H9 (cell line): ENCODE results near the gene DBH. TPM values are rescaled to one million over a fixed set of nuclear protein-coding genes. Genes with fewer than 3 reads are reported as not detected.

ENCODE experiments used
- DNase-seq: peaks from one replicate; pipeline ENCODE4 v3.0.0-alpha.2; 2017
- H2AFZ ChIP-seq: one replicate; pipeline ENCODE4 v1.6.1; 2013; ENCODE audit warnings: mild to moderate bottlenecking, low read length, control low read depth, moderate library complexity
- H2AK5ac ChIP-seq: 2 replicates; pipeline ENCODE4 v1.6.1; 2013; ENCODE audit warnings: low read length, control low read depth, mixed read lengths; ENCODE audit not compliant: insufficient read length
- H2BK120ac ChIP-seq: one replicate; pipeline ENCODE4 v1.6.1; 2013; ENCODE audit warnings: low read depth, mild to moderate bottlenecking, low read length, control low read depth, inconsistent platforms; ENCODE audit not compliant: poor library complexity, severe bottlenecking
- H2BK12ac ChIP-seq: 2 replicates; pipeline ENCODE4 v1.6.1; 2013; ENCODE audit warnings: low read length, control low read depth, mixed read lengths, low read depth; ENCODE audit not compliant: insufficient read length
- H2BK15ac ChIP-seq: 2 replicates; pipeline ENCODE4 v1.6.1; 2013; ENCODE audit warnings: low read depth, low read length, control low read depth
- H2BK20ac ChIP-seq: one replicate; pipeline ENCODE4 v1.6.1; 2013; ENCODE audit warnings: low read depth, mild to moderate bottlenecking, low read length, control low read depth, inconsistent platforms; ENCODE audit not compliant: poor library complexity, severe bottlenecking
- H2BK5ac ChIP-seq: 2 replicates; pipeline ENCODE4 v1.6.1; 2013; ENCODE audit warnings: low read length, control low read depth, mixed read lengths; ENCODE audit not compliant: insufficient read length
- H3K14ac ChIP-seq: 2 replicates; pipeline ENCODE4 v1.6.1; 2013; ENCODE audit warnings: low read length, control low read depth; ENCODE audit not compliant: insufficient read depth
- H3K18ac ChIP-seq: 2 replicates; pipeline ENCODE4 v1.6.1; 2013; ENCODE audit warnings: low read depth, mild to moderate bottlenecking, mixed read lengths, low read length, control low read depth; ENCODE audit not compliant: insufficient read length
- H3K23ac ChIP-seq: 2 replicates; pipeline ENCODE4 v1.6.1; 2013; ENCODE audit warnings: low read length, control low read depth, mixed read lengths, low read depth; ENCODE audit not compliant: insufficient read length
- H3K23me2 ChIP-seq: 2 replicates; pipeline ENCODE4 v1.6.1; 2013; ENCODE audit warnings: low read depth, mild to moderate bottlenecking, mixed read lengths, low read length, control low read depth; ENCODE audit not compliant: insufficient read length, poor library complexity, severe bottlenecking
- H3K27ac ChIP-seq: 2 replicates; pipeline ENCODE4 v1.5.1; 2013; ENCODE audit warnings: low read length, control low read depth, mixed read lengths, low read depth; ENCODE audit not compliant: insufficient read length
- H3K27me3 ChIP-seq: 2 replicates; pipeline ENCODE4 v1.6.1; 2013; ENCODE audit warnings: low read length, control low read depth, inconsistent platforms; ENCODE audit not compliant: insufficient read depth
- H3K4ac ChIP-seq: 2 replicates; pipeline ENCODE4 v1.6.1; 2013; ENCODE audit warnings: low read depth, mild to moderate bottlenecking, control low read depth, inconsistent platforms, low read length, moderate library complexity
- H3K4me1 ChIP-seq: 2 replicates; pipeline ENCODE4 v1.6.1; 2013; ENCODE audit warnings: low read length, control low read depth, inconsistent platforms; ENCODE audit not compliant: insufficient read depth
- H3K4me2 ChIP-seq: 2 replicates; pipeline ENCODE4 v1.6.1; 2013; ENCODE audit warnings: low read length, control low read depth, mixed read lengths; ENCODE audit not compliant: insufficient read length, insufficient read depth
- H3K56ac ChIP-seq: 2 replicates; pipeline ENCODE4 v1.6.1; 2013; ENCODE audit warnings: low read depth, mild to moderate bottlenecking, mixed read lengths, low read length, control low read depth; ENCODE audit not compliant: insufficient read length
- H3K79me1 ChIP-seq: 2 replicates; pipeline ENCODE4 v1.6.1; 2013; ENCODE audit warnings: low read depth, mild to moderate bottlenecking, moderate library complexity, low read length, control low read depth, inconsistent platforms; ENCODE audit not compliant: insufficient read depth, poor library complexity, severe bottlenecking
- H3K79me2 ChIP-seq: 2 replicates; pipeline ENCODE4 v1.6.1; 2013; ENCODE audit warnings: low read length, control low read depth, inconsistent platforms; ENCODE audit not compliant: insufficient read depth
- H3K9ac ChIP-seq: 2 replicates; pipeline ENCODE4 v1.6.1; 2013; ENCODE audit warnings: low read length, control low read depth, mixed read lengths; ENCODE audit not compliant: insufficient read length; ENCODE audit errors: extremely low read depth
- H3K9me3 ChIP-seq: one replicate; pipeline ENCODE4 v1.6.1; 2013; ENCODE audit warnings: low read depth, low read length, inconsistent platforms; ENCODE audit not compliant: control insufficient read depth
- H3T11ph ChIP-seq: one replicate; pipeline ENCODE4 v1.6.1; 2013; ENCODE audit warnings: mild to moderate bottlenecking, low read length, control low read depth, inconsistent platforms
- H4K20me1 ChIP-seq: one replicate; pipeline ENCODE4 v1.6.1; 2013; ENCODE audit not compliant: control insufficient read depth, insufficient read length, insufficient read depth
- H4K5ac ChIP-seq: 2 replicates; pipeline ENCODE4 v1.6.1; 2013; ENCODE audit warnings: low read depth, mild to moderate bottlenecking, mixed read lengths, low read length, control low read depth; ENCODE audit not compliant: insufficient read length
- H4K8ac ChIP-seq: replicated peaks from 2 replicates; pipeline ENCODE4 v1.6.1; 2013; ENCODE audit warnings: low read length, control low read depth, mixed read lengths, low read depth; ENCODE audit not compliant: insufficient read length
- H4K91ac ChIP-seq: 2 replicates; pipeline ENCODE4 v1.6.1; 2013; ENCODE audit warnings: low read depth, mild to moderate bottlenecking, moderate library complexity, mixed read lengths, low read length, control low read depth; ENCODE audit not compliant: insufficient read length
- H3K27ac Mint-ChIP-seq, 3 experiments: 2 replicates in 2 of 3; 3 replicates in 1 of 3; pipeline ENCODE4 v1.8.0; 2020 to 2021; ENCODE audit warnings: mixed read lengths in 3 of 3, mild to moderate bottlenecking in 1 of 3, moderate library complexity in 1 of 3
- H3K27me3 Mint-ChIP-seq: 2 replicates; pipeline ENCODE4 v1.8.0; 2021; ENCODE audit warnings: low read depth, mild to moderate bottlenecking, moderate library complexity, mixed read lengths
- H3K36me3 Mint-ChIP-seq, 3 experiments: 2 replicates in 2 of 3; 3 replicates in 1 of 3; pipeline ENCODE4 v1.8.0; 2020 to 2021; ENCODE audit warnings: low read depth in 3 of 3, mixed read lengths in 3 of 3; ENCODE audit not compliant: insufficient read depth in 1 of 3
- H3K4me1 Mint-ChIP-seq, 2 experiments: 2 replicates each; pipeline ENCODE4 v1.8.0; 2020; ENCODE audit warnings: mixed read lengths in 2 of 2
- H3K4me3 Mint-ChIP-seq, 2 experiments: 2 replicates in 1 of 2; 3 replicates in 1 of 2; pipeline ENCODE4 v1.8.0; 2020 to 2021; ENCODE audit warnings: mild to moderate bottlenecking in 2 of 2, mixed read lengths in 2 of 2, moderate library complexity in 1 of 2
- H3K9me3 Mint-ChIP-seq, 2 experiments: 2 replicates in 1 of 2; 3 replicates in 1 of 2; pipeline ENCODE4 v1.8.0; 2020; ENCODE audit warnings: mild to moderate bottlenecking in 2 of 2, mixed read lengths in 2 of 2, moderate library complexity in 1 of 2
- CTCF ChIP-seq: fragments of 200-600 bp; sonication (generic); conservative IDR thresholded peaks from 3 replicates; pipeline ENCODE4 v1.8.0; 2021; ENCODE audit warnings: antibody characterized with exemption, mild to moderate bottlenecking
- WGBS: extraction: QIAGEN DNeasy Blood & Tissue Kit; methylation state at CpG from one replicate; pipeline ENCODE4 v1.1.7; 2013; ENCODE audit warnings: missing lambda C conversion rate, low lambda C conversion rate, mixed read lengths; ENCODE audit not compliant: insufficient read length; ENCODE audit errors: extremely low coverage; 5-methylcytosine and 5-hydroxymethylcytosine counted together
- total RNA-seq: library from RNA; stranded (reverse); gene quantifications from 2 replicates; pipeline ENCODE4 v1.2.1, GENCODE V29; 2021

The DBH gene
- total RNA-seq, 1 experiment from 2014 or later, result not detected

- no peak overlapping the region for H2AFZ ChIP-seq
- Mint-ChIP-seq H3K9me3 (no peaks in the 10 kb centered on the region), H3K4me3 (peak overlapping the region in 1 of 2 experiments; percentile 24; a peak in 1 of 5 replicates), H3K27ac (peak overlapping the region in 1 of 3 experiments; percentile 18; a peak in 1 of 7 replicates), H3K4me1 (peaks cover 24 to 39% of the 10 kb centered on the region in 2 experiments), H3K36me3 (no peaks in the 10 kb centered on the region), H3K27me3 (peaks cover 3% of the 10 kb centered on the region)
- no peak overlapping the region for H2BK120ac ChIP-seq
- no peaks in the 10 kb centered on the region for H3K9me3 ChIP-seq
- TF ChIP-seq CTCF, result no peak
- no peak overlapping the region for H3T11ph ChIP-seq
- H3K27ac ChIP-seq, result no peak overlapping the region
- no peaks in the 10 kb centered on the region for H4K20me1 ChIP-seq
- no peak overlapping the region for H4K8ac ChIP-seq
- H2BK5ac ChIP-seq, result no peak overlapping the region
- no peak overlapping the region for H3K14ac ChIP-seq
- no peak for DNase-seq
- no peak overlapping the region for H3K18ac ChIP-seq
- no peak overlapping the region for H2BK20ac ChIP-seq
- H2BK15ac ChIP-seq, result no peak overlapping the region
- no peak overlapping the region for H3K4ac ChIP-seq
- H3K23me2 ChIP-seq, result no peaks in the 10 kb centered on the region
- H2AK5ac ChIP-seq, result no peak overlapping the region
- no peaks in the 10 kb centered on the region for H3K27me3 ChIP-seq
- no peak overlapping the region for H3K23ac ChIP-seq
- H3K56ac ChIP-seq, result no peak overlapping the region
- H3K9ac ChIP-seq, result no peak overlapping the region
- peaks cover 3% of the 10 kb centered on the region; the same call in 1 of the 2 replicates for H3K4me1 ChIP-seq
- no peak overlapping the region for H2BK12ac ChIP-seq
- H3K79me2 ChIP-seq, result no peaks in the 10 kb centered on the region
- H4K5ac ChIP-seq, result no peak overlapping the region
- WGBS, result no CpG with 5 or more reads among the region's 8 CpGs
- no peak overlapping the region for H3K4me2 ChIP-seq
- no peaks in the 10 kb centered on the region for H3K79me1 ChIP-seq
- no peak overlapping the region for H4K91ac ChIP-seq
Observed at GRCh38 chr9:133638711-133639110, 2.5 kb downstream of the DBH start.
